Calu3 (cell line): Measurements from ENCODE around the gene ESRRB. TPM values are rescaled to one million over a fixed set of nuclear protein-coding genes. Genes with fewer than 3 reads are reported as not detected.

Experiments used
- BruUV-seq: library from RNA; stranded (reverse); fragments of 400-500 nt; replicated peaks from 2 replicates; lab custom pipeline; 2021; lab: Mats Ljungman, UMichigan
- CTCF ChIA-PET: fragments of 300-600 bp; sonication (Branson Sonifier 250); formaldehyde crosslinking; loops from one replicate; lab custom pipeline; 2022; ENCODE audit warnings: antibody characterized with exemption; lab: Charles Lee
- DNase-seq: peaks from one replicate; pipeline ENCODE4 v3.0.0; 2022
- H3K27ac Mint-ChIP-seq: one replicate; pipeline ENCODE4 v1.8.0; 2022; ENCODE audit warnings: mixed read lengths; ENCODE audit not compliant: unreplicated experiment
- H3K27me3 Mint-ChIP-seq: one replicate; pipeline ENCODE4 v1.8.0; 2022; ENCODE audit warnings: mixed read lengths; ENCODE audit not compliant: unreplicated experiment
- H3K36me3 Mint-ChIP-seq: one replicate; pipeline ENCODE4 v1.8.0; 2022; ENCODE audit warnings: mild to moderate bottlenecking, moderate library complexity, mixed read lengths; ENCODE audit not compliant: insufficient read depth, unreplicated experiment
- H3K4me1 Mint-ChIP-seq: one replicate; pipeline ENCODE4 v1.8.0; 2022; ENCODE audit warnings: mild to moderate bottlenecking, low read depth, mixed read lengths; ENCODE audit not compliant: unreplicated experiment
- H3K4me3 Mint-ChIP-seq: one replicate; pipeline ENCODE4 v1.8.0; 2022; ENCODE audit warnings: mild to moderate bottlenecking, low read depth, moderate library complexity, mixed read lengths; ENCODE audit not compliant: unreplicated experiment
- H3K9me3 Mint-ChIP-seq: one replicate; pipeline ENCODE4 v1.8.0; 2022; ENCODE audit warnings: low read depth, mixed read lengths; ENCODE audit not compliant: unreplicated experiment
- CTCF ChIP-seq: fragments of 200-600 bp; IDR thresholded peaks from one replicate; pipeline ENCODE4 v1.8.0; 2022; ENCODE audit warnings: antibody characterized with exemption; ENCODE audit not compliant: unreplicated experiment
- intact Hi-C: fragments of 100-400 bp; cut with micrococcal nuclease; formaldehyde crosslinking; loops from one replicate; pipeline ENCODE4 v1.10.0; 2022; ENCODE audit not compliant: unreplicated experiment
- total RNA-seq: library from RNA; stranded (reverse); gene quantifications from 2 replicates; pipeline ENCODE4 v1.2.3, GENCODE V29; 2022

ESRRB gene
- total RNA-seq, 1 experiment from 2014 or later, result 0.21 TPM

GRCh38 chr14:76495983-76496382 lies 120.0 kb downstream of the ESRRB start:
- DNase-seq, result no peak
- H3K4me1 Mint-ChIP-seq, result no peaks in the 10 kb centered on the region
- H3K27me3 Mint-ChIP-seq, result peaks cover 55% of the 10 kb centered on the region
- intact Hi-C loops, result no loop called here
- H3K36me3 Mint-ChIP-seq, result peaks cover 5% of the 10 kb centered on the region
- H3K9me3 Mint-ChIP-seq, result no peaks in the 10 kb centered on the region
- no peak overlapping the region for H3K27ac Mint-ChIP-seq
- no peak for TF ChIP-seq CTCF
- BruUV-seq, result no TSS peak
- H3K4me3 Mint-ChIP-seq, result no peak overlapping the region
- CTCF ChIA-PET, result no interaction called here

GRCh38 chr14:76496595-76496994 lies 120.7 kb downstream of the ESRRB start:
- intact Hi-C loops, result no loop called here
- no peak for DNase-seq
- H3K4me1 Mint-ChIP-seq, result no peaks in the 10 kb centered on the region
- no peaks in the 10 kb centered on the region for H3K9me3 Mint-ChIP-seq
- H3K27me3 Mint-ChIP-seq, result peaks cover 56% of the 10 kb centered on the region
- CTCF ChIA-PET, result no interaction called here
- TF ChIP-seq CTCF, result no peak
- no peak overlapping the region for H3K27ac Mint-ChIP-seq
- no TSS peak for BruUV-seq
- peaks cover 5% of the 10 kb centered on the region for H3K36me3 Mint-ChIP-seq
- no peak overlapping the region for H3K4me3 Mint-ChIP-seq

- TF ChIP-seq CTCF, result no peak
- H3K9me3 Mint-ChIP-seq, result no peaks in the 10 kb centered on the region
- no peak overlapping the region for H3K27ac Mint-ChIP-seq
- peaks cover 63% of the 10 kb centered on the region for H3K27me3 Mint-ChIP-seq
- BruUV-seq, result no TSS peak
- no peak overlapping the region for H3K4me3 Mint-ChIP-seq
- no peaks in the 10 kb centered on the region for H3K4me1 Mint-ChIP-seq
- no peak for DNase-seq
- intact Hi-C loops, result no loop called here
- CTCF ChIA-PET, result no interaction called here
- peaks cover 5% of the 10 kb centered on the region for H3K36me3 Mint-ChIP-seq
These were observed 121.9 kb downstream of the ESRRB start for GRCh38 chr14:76497550-76498462.

GRCh38 chr14:76498463-76498935 lies 122.6 kb downstream of the ESRRB start:
- Mint-ChIP-seq H3K4me1 (no peaks in the 10 kb centered on the region), H3K4me3 (no peak overlapping the region), H3K27ac (no peak overlapping the region), H3K9me3 (no peaks in the 10 kb centered on the region), H3K36me3 (peaks cover 5% of the 10 kb centered on the region), H3K27me3 (peaks cover 70% of the 10 kb centered on the region)
- no peak for DNase-seq
- intact Hi-C loops, result no loop called here
- CTCF ChIA-PET, result interaction anchor here (0.6 kb wide), 1 partner anchor 628 kb away, joined by 5 read pairs; no protein-coding TSS in a partner anchor
- no TSS peak for BruUV-seq
- no peak for TF ChIP-seq CTCF
